CD14-positive monocyte (primary cell): Measurements from ENCODE around the gene TMPRSS11A. TPM values are rescaled to one million over a fixed set of nuclear protein-coding genes. Genes with fewer than 3 reads are reported as not detected.

Experiments used
- DNase-seq, 3 donors: peaks; one replicate each; pipeline ENCODE4 v3.0.0-alpha.2; 2011 to 2022
- H2AFZ ChIP-seq: 2 replicates; pipeline ENCODE4 v1.6.0; 2012; ENCODE audit warnings: mild to moderate bottlenecking, low read depth, low read length, inconsistent platforms; ENCODE audit not compliant: insufficient read depth, poor library complexity, severe bottlenecking
- H3K27ac ChIP-seq, 2 donors: 1 replicate in 1 of 2; 2 replicates in 1 of 2; pipeline ENCODE4 v1.5.1; 2012 to 2013; ENCODE audit warnings: low read length in 2 of 2, control low read depth in 1 of 2, inconsistent platforms in 1 of 2, low read depth in 1 of 2, mild to moderate bottlenecking in 1 of 2
- H3K27me3 ChIP-seq, 2 donors: one replicate each; pipeline versions ENCODE4 v1.6.0 to v1.6.1; 2011 to 2013; ENCODE audit warnings: low read length in 2 of 2; ENCODE audit not compliant: control insufficient read depth in 2 of 2, insufficient read depth in 2 of 2
- H3K36me3 ChIP-seq, 2 donors: replicated peaks in 1 of 2; 1 replicate in 1 of 2; 2 replicates in 1 of 2; pipeline versions ENCODE4 v1.5.1 to v1.6.1; 2012 to 2013; ENCODE audit warnings: low read length in 2 of 2, control low read depth in 1 of 2, inconsistent platforms in 1 of 2, mild to moderate bottlenecking in 1 of 2; ENCODE audit not compliant: insufficient read depth in 2 of 2, control insufficient read depth in 1 of 2
- H3K4me1 ChIP-seq, 2 donors: 1 replicate in 1 of 2; 2 replicates in 1 of 2; pipeline versions ENCODE4 v1.5.1 to v1.6.1; 2012 to 2013; ENCODE audit warnings: low read length in 2 of 2, control low read depth in 1 of 2, inconsistent platforms in 1 of 2, mild to moderate bottlenecking in 1 of 2, moderate library complexity in 1 of 2; ENCODE audit not compliant: insufficient read depth in 2 of 2, control insufficient read depth in 1 of 2
- H3K4me2 ChIP-seq: replicated peaks from 2 replicates; pipeline ENCODE3; 2012; ENCODE audit warnings: low read length, moderate library complexity, mild to moderate bottlenecking; ENCODE audit not compliant: poor library complexity, severe bottlenecking; ENCODE audit errors: extremely low read depth
- H3K4me3 ChIP-seq, 3 experiments: fragments of 200-600 bp in 1 of 3; sonication (generic) in 1 of 3; replicated peaks in 1 of 3; 1 replicate in 2 of 3; 2 replicates in 1 of 3; pipeline ENCODE4 v1.5.1; 2011 to 2013; ENCODE audit warnings: low read length in 3 of 3, mild to moderate bottlenecking in 3 of 3, control low read depth in 2 of 3, low read depth in 2 of 3, inconsistent platforms in 1 of 3, moderate library complexity in 1 of 3
- H3K79me2 ChIP-seq: 2 replicates; pipeline ENCODE4 v1.6.0; 2012; ENCODE audit warnings: mild to moderate bottlenecking, control low read depth, inconsistent platforms, low read length, moderate library complexity; ENCODE audit not compliant: insufficient read depth
- H3K9ac ChIP-seq: 2 replicates; pipeline ENCODE4 v1.6.0; 2017; ENCODE audit warnings: low read length, mild to moderate bottlenecking; ENCODE audit not compliant: insufficient read depth, poor library complexity, severe bottlenecking
- H3K9me3 ChIP-seq, 2 donors: replicated peaks in 1 of 2; 1 replicate in 1 of 2; 2 replicates in 1 of 2; pipeline versions ENCODE4 v1.5.1 to v1.6.1; 2012 to 2013; ENCODE audit warnings: low read length in 2 of 2, control low read depth in 1 of 2; ENCODE audit not compliant: control insufficient read depth in 1 of 2, insufficient read depth in 1 of 2
- H4K20me1 ChIP-seq: 2 replicates; pipeline ENCODE4 v1.6.0; 2012; ENCODE audit warnings: mild to moderate bottlenecking, low read length, control low read depth, moderate library complexity; ENCODE audit not compliant: insufficient read depth
- H3K27ac Mint-ChIP-seq, 7 donors: one replicate each; pipeline ENCODE4 v1.8.0; 2020; ENCODE audit warnings: mild to moderate bottlenecking in 7 of 7, mixed read lengths in 7 of 7, moderate library complexity in 6 of 7, inconsistent platforms in 2 of 7
- H3K27me3 Mint-ChIP-seq, 3 donors: one replicate each; pipeline ENCODE4 v1.8.0; 2021 to 2022; ENCODE audit warnings: low read depth in 3 of 3, mild to moderate bottlenecking in 3 of 3, mixed read lengths in 3 of 3, moderate library complexity in 3 of 3, inconsistent platforms in 1 of 3
- H3K36me3 Mint-ChIP-seq, 2 donors: one replicate each; pipeline ENCODE4 v1.8.0; 2020; ENCODE audit warnings: mixed read lengths in 2 of 2, inconsistent platforms in 1 of 2, mild to moderate bottlenecking in 1 of 2
- H3K4me1 Mint-ChIP-seq: one replicate; pipeline ENCODE4 v1.8.0; 2020; ENCODE audit warnings: mild to moderate bottlenecking, mixed read lengths
- H3K4me3 Mint-ChIP-seq, 2 donors: one replicate each; pipeline ENCODE4 v1.8.0; 2020; ENCODE audit warnings: mild to moderate bottlenecking in 2 of 2, mixed read lengths in 2 of 2, moderate library complexity in 1 of 2
- H3K9me3 Mint-ChIP-seq, 7 donors: one replicate each; pipeline ENCODE4 v1.8.0; 2020 to 2022; ENCODE audit warnings: mixed read lengths in 7 of 7, mild to moderate bottlenecking in 6 of 7, moderate library complexity in 6 of 7, inconsistent platforms in 2 of 7
- WGBS: methylation state at CpG from one replicate; pipeline ENCODE4 v1.1.5; 2013; ENCODE audit warnings: missing lambda C conversion rate; ENCODE audit not compliant: insufficient coverage; 5-methylcytosine and 5-hydroxymethylcytosine counted together
- intact Hi-C, 2 donors: fragments of 100-400 bp; cut with micrococcal nuclease; formaldehyde crosslinking; loops; one replicate each; pipeline versions ENCODE4 v1.15.0 to v1.15.1; 2023
- polyA plus RNA-seq, 3 donors: library from polyadenylated mRNA; depleted of rRNA in 1 of 3; unstranded in 2 of 3; stranded (reverse) in 1 of 3; fragments of 300-500 nt in 2 of 3; fragments of >200 nt in 1 of 3; fragmentation: Illumina TruSeq in 2 of 3; gene quantifications; 1 replicate in 2 of 3; 2 replicates in 1 of 3; pipeline ENCODE4 v1.2.3, GENCODE V29; 2012 to 2021
- TF ChIP-seq, protein P1 (sequence below): fragments of 200-600 bp; IDR thresholded peaks from one replicate; pipeline ENCODE4 v1.8.0; 2022; ENCODE audit warnings: antibody characterized with exemption, mild to moderate bottlenecking

The TMPRSS11A gene
- polyA plus RNA-seq, 3 donors: not detected

DNA sequence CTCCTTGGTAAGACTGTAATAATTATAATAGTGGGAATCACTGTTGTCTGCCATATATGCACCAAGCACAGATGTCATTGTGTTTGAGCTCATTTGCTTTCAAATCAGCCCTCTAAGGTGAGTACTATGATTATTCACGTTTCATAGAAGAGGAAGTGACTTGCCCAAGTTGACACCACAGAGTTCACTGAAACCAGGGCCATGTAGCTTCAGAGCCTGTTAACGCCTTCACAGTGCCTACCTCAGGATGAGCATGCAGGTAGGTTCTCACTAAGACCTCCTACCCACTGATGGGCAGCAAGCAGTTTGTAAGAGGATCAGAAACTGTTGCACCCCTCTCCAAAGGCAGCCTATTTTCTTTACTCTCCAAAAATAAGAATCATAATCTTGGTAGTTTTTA lies 27.4 kb downstream of the TMPRSS11A start:
- no peaks in the 10 kb centered on the region for H4K20me1 ChIP-seq
- no peaks in the 10 kb centered on the region for H3K27me3 Mint-ChIP-seq
- no peak overlapping the region for H3K4me3 ChIP-seq
- no peaks in the 10 kb centered on the region for H3K79me2 ChIP-seq
- H3K9ac ChIP-seq: no peak overlapping the region
- intact Hi-C loops: no loop called here
- no peak overlapping the region for H2AFZ ChIP-seq
- no CpG with 5 or more reads among the region's 2 CpGs for WGBS
- no peaks in the 10 kb centered on the region for H3K36me3 Mint-ChIP-seq
- H3K27me3 ChIP-seq: no peaks in the 10 kb centered on the region
- H3K36me3 ChIP-seq: no peaks in the 10 kb centered on the region
- no peak for DNase-seq
- no peaks in the 10 kb centered on the region for H3K9me3 ChIP-seq
- no peak overlapping the region for H3K4me3 Mint-ChIP-seq
- no peak overlapping the region for H3K27ac ChIP-seq
- no peaks in the 10 kb centered on the region for H3K4me1 ChIP-seq
- TF ChIP-seq, protein P1, sequence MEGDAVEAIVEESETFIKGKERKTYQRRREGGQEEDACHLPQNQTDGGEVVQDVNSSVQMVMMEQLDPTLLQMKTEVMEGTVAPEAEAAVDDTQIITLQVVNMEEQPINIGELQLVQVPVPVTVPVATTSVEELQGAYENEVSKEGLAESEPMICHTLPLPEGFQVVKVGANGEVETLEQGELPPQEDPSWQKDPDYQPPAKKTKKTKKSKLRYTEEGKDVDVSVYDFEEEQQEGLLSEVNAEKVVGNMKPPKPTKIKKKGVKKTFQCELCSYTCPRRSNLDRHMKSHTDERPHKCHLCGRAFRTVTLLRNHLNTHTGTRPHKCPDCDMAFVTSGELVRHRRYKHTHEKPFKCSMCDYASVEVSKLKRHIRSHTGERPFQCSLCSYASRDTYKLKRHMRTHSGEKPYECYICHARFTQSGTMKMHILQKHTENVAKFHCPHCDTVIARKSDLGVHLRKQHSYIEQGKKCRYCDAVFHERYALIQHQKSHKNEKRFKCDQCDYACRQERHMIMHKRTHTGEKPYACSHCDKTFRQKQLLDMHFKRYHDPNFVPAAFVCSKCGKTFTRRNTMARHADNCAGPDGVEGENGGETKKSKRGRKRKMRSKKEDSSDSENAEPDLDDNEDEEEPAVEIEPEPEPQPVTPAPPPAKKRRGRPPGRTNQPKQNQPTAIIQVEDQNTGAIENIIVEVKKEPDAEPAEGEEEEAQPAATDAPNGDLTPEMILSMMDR: no peak
- no peak overlapping the region for H3K4me2 ChIP-seq
- H3K9me3 Mint-ChIP-seq: peaks cover 0 to 6% (median 3%) of the 10 kb centered on the region in 7 donors
- no peak overlapping the region for H3K27ac Mint-ChIP-seq
- no peaks in the 10 kb centered on the region for H3K4me1 Mint-ChIP-seq

DNA sequence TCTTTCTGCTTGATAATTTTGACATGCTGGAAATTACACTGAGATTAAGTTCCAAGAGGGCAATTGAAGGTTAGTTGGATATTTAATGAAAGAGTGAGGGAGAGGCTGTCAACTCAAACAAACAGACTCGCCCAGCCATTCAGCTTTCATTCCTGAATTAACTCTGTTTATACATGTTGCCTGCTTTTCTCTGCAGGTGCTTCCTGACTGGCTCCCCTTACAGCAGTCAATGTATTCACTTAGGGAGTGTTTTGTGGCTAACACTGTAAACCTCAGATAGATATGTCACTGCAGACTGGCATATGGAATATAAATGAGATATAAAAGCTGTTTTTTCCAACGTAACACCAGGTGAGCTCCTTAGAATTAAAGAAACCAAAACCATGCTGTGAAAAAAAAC lies 28.7 kb downstream of the TMPRSS11A start:
- intact Hi-C loops: no loop called here
- H3K79me2 ChIP-seq: no peaks in the 10 kb centered on the region
- H3K4me2 ChIP-seq: no peak overlapping the region
- TF ChIP-seq, protein P1: no peak
- Mint-ChIP-seq H3K27me3 (no peaks in the 10 kb centered on the region), H3K4me1 (no peaks in the 10 kb centered on the region), H3K4me3 (no peak overlapping the region), H3K36me3 (no peaks in the 10 kb centered on the region), H3K27ac (no peak overlapping the region), H3K9me3 (peaks cover 0 to 6% (median 3%) of the 10 kb centered on the region in 7 donors)
- no peak overlapping the region for H3K4me3 ChIP-seq
- H3K27ac ChIP-seq: no peak overlapping the region
- no peak for DNase-seq
- H2AFZ ChIP-seq: no peak overlapping the region
- WGBS: no CpG with 5 or more reads among the region's 2 CpGs
- H3K9ac ChIP-seq: no peak overlapping the region
- H3K9me3 ChIP-seq: no peaks in the 10 kb centered on the region
- H4K20me1 ChIP-seq: no peaks in the 10 kb centered on the region
- no peaks in the 10 kb centered on the region for H3K27me3 ChIP-seq
- H3K36me3 ChIP-seq: no peaks in the 10 kb centered on the region
- no peaks in the 10 kb centered on the region for H3K4me1 ChIP-seq
